ENCODE measurements around the gene TMUB2. TPM values are rescaled to one million over a fixed set of nuclear protein-coding genes. Genes with fewer than 3 reads are reported as not detected.
"Not testable (repeated sequence)": the region's sequence is repeated elsewhere in the genome, so short reads cannot be mapped to it uniquely, and the experiment has no call there.

TMUB2 gene
- polyA plus RNA-seq, 4 donors, result 40.0 to 54.2 (median 42.8) TPM

GRCh38 chr17:44217738-44218343, 31.1 kb downstream of the TMUB2 start:
- no peak for DNase-seq (ENCODE audit: low read depth in 4 of 4, low spot score in 3 of 4)

DNA sequence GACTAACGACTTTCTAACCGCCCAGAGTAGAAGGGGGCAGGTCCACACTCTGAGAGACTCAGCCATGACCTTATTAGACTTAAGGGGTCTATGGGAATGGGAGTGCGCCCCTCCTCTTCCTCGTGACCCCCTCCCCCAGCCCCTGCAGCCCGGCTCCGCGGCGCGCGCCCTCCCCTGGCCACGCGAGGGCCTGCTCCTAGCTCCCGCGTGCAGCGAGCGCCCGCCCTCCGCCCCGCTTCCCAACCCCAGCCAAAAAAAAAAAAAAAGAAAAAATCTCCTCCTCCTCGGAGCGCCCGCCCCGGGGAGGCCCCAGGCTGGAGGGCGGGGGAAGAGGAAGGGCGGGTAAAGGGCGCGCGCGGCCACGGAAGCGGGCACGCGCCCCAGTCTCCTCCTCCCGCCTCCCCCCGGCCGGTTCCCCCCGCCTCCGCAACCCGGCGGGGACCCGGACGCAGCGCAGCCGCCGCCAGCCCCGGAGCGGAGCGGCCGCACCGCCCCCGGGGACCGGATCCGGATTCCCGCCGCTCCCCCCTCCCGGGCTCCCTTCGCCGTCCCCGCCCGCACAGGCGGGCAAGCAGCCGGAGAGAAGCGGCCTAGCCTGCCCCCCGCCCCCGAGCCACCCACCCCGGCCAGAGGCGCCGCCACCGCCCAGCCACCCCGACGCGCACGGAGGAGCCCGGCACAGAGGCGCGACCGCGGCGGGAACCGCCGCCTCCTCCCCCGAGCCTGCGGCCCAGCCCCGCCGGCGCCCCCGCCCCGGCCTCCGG, 31.8 kb downstream of the TMUB2 start:
- peak in 3 of 4 donors; percentile 81 to 87 (median 84) for DNase-seq (ENCODE audit: low read depth in 4 of 4, low spot score in 3 of 4)

- peak in 2 of 4 donors; percentile 48 to 55 for DNase-seq (ENCODE audit: low read depth in 4 of 4, low spot score in 3 of 4)
Measured at GRCh38 chr17:44219108-44219615, 32.4 kb downstream of the TMUB2 start.

- DNase-seq (ENCODE audit: low read depth in 4 of 4, low spot score in 3 of 4), result peak in 3 of 4 donors; percentile 60 to 65 (median 64)
Measured at GRCh38 chr17:44219616-44220212, 32.9 kb downstream of the TMUB2 start, which contains the start of gene UBTF. TSS of gene UBTF (minus strand) at chr17:44219675. CDS start at chr17:44218229, 1,446 bp downstream.

GRCh38 chr17:44220213-44221083, 33.7 kb downstream of the TMUB2 start:
- DNase-seq (ENCODE audit: low read depth in 4 of 4, low spot score in 3 of 4), result peak in 1 of 4 donors; percentile 33

- DNase-seq (ENCODE audit: low read depth in 4 of 4, low spot score in 3 of 4), result peak in 3 of 4 donors; percentile 41 to 59 (median 48)
Measured at GRCh38 chr17:44221084-44221861, 34.5 kb downstream of the TMUB2 start.

GRCh38 chr17:44221862-44222111, 35.0 kb downstream of the TMUB2 start:
- DNase-seq (ENCODE audit: low read depth in 4 of 4, low spot score in 3 of 4), result no peak

GRCh38 chr17:44222112-44222869, 35.5 kb downstream of the TMUB2 start:
- DNase-seq (ENCODE audit: low read depth in 4 of 4, low spot score in 3 of 4), result peak in 1 of 4 donors; percentile 66

DNA sequence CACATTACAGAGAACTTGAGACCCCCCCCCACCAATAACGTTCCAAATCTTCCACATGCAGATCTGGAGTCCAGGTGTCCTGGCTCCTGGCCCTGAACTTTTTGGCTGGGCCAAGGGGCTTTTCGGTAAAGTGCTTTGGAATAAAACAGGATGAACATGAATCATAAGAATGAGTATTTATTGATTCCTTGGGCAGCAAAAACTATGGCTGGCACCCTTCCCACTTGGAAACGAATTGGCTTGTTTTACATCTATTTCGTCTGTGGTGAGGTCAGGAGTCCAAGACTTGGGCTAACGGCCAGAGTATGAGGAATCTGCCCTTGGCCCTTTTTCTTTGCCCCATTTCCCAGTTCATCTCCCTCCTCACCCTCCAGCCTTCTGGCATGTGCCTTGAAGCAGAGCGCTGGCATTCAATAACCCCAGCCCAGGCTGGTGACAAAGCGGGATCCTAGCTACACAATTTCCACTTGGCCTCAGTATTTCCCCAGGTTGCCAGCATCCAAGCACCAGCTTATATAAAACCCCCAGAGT, 36.8 kb downstream of the TMUB2 start:
- DNase-seq (ENCODE audit: low read depth in 4 of 4, low spot score in 3 of 4), result no peak

- no peak for DNase-seq (ENCODE audit: low read depth in 4 of 4, low spot score in 3 of 4)
Measured at GRCh38 chr17:44229090-44229489, 42.3 kb downstream of the TMUB2 start.

GRCh38 chr17:44230140-44230539, 43.4 kb downstream of the TMUB2 start:
- no peak for DNase-seq (ENCODE audit: low read depth in 4 of 4, low spot score in 3 of 4)

DNA sequence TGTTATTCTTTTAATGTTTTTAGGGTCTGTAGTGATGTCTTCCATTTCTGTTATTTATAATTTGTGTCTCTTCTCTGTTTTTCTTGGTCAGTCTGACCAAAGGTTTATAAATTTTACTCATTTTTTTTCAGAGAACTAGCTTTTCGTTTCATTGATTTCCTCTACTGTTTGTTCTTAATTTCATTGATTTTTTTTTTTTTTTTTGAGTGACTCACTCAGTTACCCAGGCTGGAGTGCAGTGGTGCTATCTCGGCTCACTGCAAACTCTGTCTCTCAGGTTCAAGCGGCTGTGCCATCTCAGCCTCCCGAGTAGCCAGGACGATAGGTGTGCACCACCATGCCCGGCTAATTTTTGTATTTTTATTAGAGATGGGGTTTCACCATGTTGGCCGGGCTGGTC, 45.3 kb downstream of the TMUB2 start:
- no peak for DNase-seq (ENCODE audit: low read depth in 4 of 4, low spot score in 3 of 4)

DNA sequence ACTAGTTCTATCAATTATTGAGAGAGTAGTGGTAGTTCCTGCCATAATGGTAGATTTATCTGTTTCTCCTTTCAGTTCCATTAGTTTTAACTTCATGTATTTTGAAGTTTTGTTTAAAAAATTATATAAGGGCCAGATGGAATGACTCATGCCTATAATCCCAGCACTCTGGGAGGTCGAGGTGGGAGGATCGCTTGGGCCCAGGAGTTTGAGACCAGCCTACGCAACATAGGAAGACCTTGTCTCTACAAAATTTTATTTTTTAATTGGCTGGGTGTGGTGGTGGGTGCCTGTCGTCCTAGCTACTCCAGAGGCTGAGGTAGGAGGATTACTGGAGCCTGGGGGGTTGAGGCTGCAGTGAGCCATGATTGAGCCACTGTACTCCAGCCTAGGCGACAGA, 46.8 kb downstream of the TMUB2 start:
- DNase-seq (ENCODE audit: low read depth in 4 of 4, low spot score in 3 of 4), result no peak

DNA sequence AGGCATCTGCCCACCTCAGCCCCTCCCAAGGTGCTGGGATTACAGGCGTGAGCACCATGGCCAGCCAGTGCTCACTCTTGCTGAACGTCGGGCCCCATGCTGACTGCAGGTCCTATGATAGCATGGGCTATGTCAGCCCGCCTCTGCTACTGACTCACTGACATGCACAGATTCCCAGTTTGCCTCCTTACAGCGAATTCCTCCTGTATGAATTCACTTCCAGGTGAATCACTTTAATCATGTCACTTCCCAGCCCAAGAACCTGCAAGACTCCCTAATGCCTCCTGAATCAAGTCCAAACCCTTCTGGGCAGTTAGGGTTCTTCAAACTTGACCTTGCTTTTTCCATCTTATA, 48.8 kb downstream of the TMUB2 start:
- DNase-seq (ENCODE audit: low read depth in 4 of 4, low spot score in 3 of 4), result no peak

DNA sequence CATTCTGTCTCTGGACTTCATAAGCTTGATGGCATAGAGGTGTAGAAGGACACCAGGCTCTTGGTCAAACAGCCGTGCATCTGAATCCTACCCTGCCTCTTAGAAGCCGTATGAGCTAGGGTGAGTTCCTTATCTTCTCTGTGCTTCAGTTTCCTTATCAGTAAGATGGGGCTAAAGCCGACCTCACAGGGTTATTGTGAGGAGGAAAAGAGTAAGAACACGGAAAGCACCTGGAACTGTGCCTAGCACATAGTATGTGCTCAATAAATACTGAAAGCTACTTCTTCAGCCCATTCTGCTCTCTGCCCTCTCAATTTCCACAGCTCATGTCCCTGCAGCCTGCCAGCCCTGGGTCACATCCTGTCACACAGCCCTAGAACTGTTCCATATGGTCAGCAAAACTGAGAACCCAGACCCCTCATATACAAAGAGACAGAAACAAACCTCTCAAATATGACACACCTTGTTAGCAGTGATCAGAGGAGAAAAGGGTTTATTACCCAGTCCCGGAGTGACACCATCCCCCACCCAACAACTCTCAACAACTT, 49.7 kb downstream of the TMUB2 start:
- DNase-seq (ENCODE audit: low read depth in 4 of 4, low spot score in 3 of 4), result no peak

- DNase-seq (ENCODE audit: low read depth in 4 of 4, low spot score in 3 of 4), result not testable (repeated sequence)
Measured at GRCh38 chr17:44237886-44238285, 51.1 kb downstream of the TMUB2 start.

GRCh38 chr17:44241106-44241624, 54.4 kb downstream of the TMUB2 start:
- DNase-seq (ENCODE audit: low read depth in 4 of 4, low spot score in 3 of 4), result no peak

Data from left renal pelvis (tissue), 4 donors.